HFFc6 (cell line): ENCODE results near the gene DIS3L. TPM values are rescaled to one million over a fixed set of nuclear protein-coding genes. Genes with fewer than 3 reads are reported as not detected.
"Not testable (repeated sequence)": the region's sequence is repeated elsewhere in the genome, so short reads cannot be mapped to it uniquely, and the experiment has no call there.

Source experiments
- DNase-seq: peaks from one replicate; pipeline ENCODE4 v3.0.0-alpha.2; 2018
- H3K27ac Mint-ChIP-seq: 2 replicates; pipeline ENCODE4 v1.8.0; 2020; ENCODE audit warnings: mild to moderate bottlenecking, mixed read lengths
- H3K27me3 Mint-ChIP-seq: 2 replicates; pipeline ENCODE4 v1.8.0; 2021; ENCODE audit warnings: mild to moderate bottlenecking, moderate library complexity, mixed read lengths; ENCODE audit not compliant: insufficient read depth
- H3K36me3 Mint-ChIP-seq: 2 replicates; pipeline ENCODE4 v1.8.0; 2021; ENCODE audit warnings: low read depth, mixed read lengths
- H3K4me1 Mint-ChIP-seq: 2 replicates; pipeline ENCODE4 v1.8.0; 2020; ENCODE audit warnings: low read depth, mixed read lengths
- H3K4me3 Mint-ChIP-seq: 2 replicates; pipeline ENCODE4 v1.8.0; 2020; ENCODE audit warnings: mild to moderate bottlenecking, moderate library complexity, mixed read lengths
- H3K9me3 Mint-ChIP-seq: 2 replicates; pipeline ENCODE4 v1.8.0; 2020; ENCODE audit warnings: mild to moderate bottlenecking, mixed read lengths
- total RNA-seq, 6 experiments: library from RNA; stranded (reverse); fragmentation: NEBNext Ultra II Directional; extraction: Animal tissue kit (Norgen Biotek cat#: 25700); gene quantifications; 2 replicates in 1 of 6; 3 replicates in 5 of 6; pipeline ENCODE4 v1.2.3, GENCODE V29; 2021
- TF ChIP-seq, protein P1 (sequence below): fragments of 200-600 bp; sonication (generic); IDR thresholded peaks from 2 replicates; pipeline ENCODE4 v1.5.0; 2021; ENCODE audit warnings: antibody characterized with exemption, mild to moderate bottlenecking

Gene DIS3L
- total RNA-seq, 6 experiments from 2014 or later = 10.6 to 14.9 (median 13.5) TPM

DNA sequence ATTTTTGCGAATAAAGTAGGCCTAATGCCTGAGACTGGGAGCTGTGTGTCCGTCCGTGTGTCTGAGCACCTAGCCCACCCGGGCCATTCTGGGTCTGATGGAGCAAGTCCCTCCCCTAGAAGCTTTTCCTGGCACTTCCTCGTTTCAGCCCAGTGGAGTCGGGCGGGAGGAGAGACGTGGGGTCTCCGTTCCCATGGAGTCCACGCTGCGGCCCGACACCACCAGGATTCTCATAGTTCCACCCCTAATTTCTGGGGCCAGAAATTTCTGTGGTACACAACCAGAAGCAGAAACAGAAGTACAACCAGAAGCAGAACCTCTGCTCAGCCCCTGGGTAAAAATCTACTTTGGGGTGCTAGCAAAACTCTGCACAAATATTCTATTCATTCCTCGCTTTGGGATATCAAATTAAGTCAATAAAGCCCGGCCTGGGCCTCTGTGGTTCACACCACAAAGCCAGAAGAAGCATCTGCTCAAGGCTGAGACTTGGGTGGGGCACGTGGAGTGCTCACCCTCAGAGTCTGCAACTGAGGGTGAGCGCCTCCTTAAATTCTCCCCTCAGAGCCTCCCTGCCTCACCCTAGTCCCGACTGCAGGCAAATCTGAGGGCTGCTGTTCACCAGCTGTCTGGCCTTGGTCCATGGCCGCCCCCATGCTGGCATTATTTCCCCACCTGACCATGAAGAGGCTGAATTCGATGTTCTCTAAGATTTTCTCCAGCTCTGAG, 38.3 kb upstream of the DIS3L start:
- H3K27ac Mint-ChIP-seq = no peak overlapping the region
- DNase-seq = no peak
- no peaks in the 10 kb centered on the region for H3K9me3 Mint-ChIP-seq
- TF ChIP-seq, protein P1, sequence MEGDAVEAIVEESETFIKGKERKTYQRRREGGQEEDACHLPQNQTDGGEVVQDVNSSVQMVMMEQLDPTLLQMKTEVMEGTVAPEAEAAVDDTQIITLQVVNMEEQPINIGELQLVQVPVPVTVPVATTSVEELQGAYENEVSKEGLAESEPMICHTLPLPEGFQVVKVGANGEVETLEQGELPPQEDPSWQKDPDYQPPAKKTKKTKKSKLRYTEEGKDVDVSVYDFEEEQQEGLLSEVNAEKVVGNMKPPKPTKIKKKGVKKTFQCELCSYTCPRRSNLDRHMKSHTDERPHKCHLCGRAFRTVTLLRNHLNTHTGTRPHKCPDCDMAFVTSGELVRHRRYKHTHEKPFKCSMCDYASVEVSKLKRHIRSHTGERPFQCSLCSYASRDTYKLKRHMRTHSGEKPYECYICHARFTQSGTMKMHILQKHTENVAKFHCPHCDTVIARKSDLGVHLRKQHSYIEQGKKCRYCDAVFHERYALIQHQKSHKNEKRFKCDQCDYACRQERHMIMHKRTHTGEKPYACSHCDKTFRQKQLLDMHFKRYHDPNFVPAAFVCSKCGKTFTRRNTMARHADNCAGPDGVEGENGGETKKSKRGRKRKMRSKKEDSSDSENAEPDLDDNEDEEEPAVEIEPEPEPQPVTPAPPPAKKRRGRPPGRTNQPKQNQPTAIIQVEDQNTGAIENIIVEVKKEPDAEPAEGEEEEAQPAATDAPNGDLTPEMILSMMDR = no peak
- peaks cover 54% of the 10 kb centered on the region for H3K27me3 Mint-ChIP-seq
- no peaks in the 10 kb centered on the region for H3K36me3 Mint-ChIP-seq
- H3K4me1 Mint-ChIP-seq = peaks cover 8% of the 10 kb centered on the region
- no peak overlapping the region for H3K4me3 Mint-ChIP-seq

DNA sequence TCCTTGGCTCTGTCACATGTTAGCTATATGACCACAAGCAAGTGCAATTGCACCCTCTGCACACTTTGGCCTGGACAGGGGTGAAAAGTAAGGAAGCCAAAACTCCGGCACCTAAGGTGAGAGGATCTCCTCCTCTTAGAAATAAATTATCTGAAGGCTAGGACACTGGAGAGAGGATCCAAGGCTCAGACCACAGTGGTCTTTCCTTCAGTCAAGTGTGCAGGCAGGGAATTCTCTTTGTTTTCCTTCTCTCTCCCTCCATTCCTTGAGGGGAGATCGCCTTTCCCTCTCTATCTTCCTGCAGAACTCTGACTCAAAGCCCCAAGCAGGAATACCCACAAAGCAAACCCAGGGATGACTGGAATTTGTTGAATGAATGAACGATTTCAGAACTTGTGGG, 36.7 kb upstream of the DIS3L start:
- H3K27ac Mint-ChIP-seq = no peak overlapping the region
- H3K4me3 Mint-ChIP-seq = no peak overlapping the region
- H3K27me3 Mint-ChIP-seq = peaks cover 49% of the 10 kb centered on the region
- TF ChIP-seq, protein P1 = no peak
- H3K9me3 Mint-ChIP-seq = no peaks in the 10 kb centered on the region
- H3K36me3 Mint-ChIP-seq = no peaks in the 10 kb centered on the region
- peaks cover 8% of the 10 kb centered on the region for H3K4me1 Mint-ChIP-seq
- no peak for DNase-seq

DNA sequence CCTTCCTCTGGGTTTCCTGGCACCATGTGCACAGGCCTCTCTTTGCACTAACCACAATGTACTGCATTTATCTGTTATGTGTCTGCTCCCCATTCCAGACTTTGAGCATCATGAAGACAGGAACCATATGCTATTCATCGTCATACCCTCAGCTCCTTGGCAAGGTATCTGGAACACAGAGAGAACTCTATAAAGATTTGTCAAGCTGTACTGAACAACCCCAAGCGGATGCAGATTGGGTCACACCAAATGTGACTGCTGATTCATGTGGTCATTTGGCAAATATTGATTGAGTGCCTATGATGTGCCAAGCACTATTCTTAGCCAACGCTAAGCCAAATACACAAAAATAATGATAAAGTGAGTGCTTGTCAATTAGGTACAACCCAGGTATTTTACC, 32.3 kb upstream of the DIS3L start:
- Mint-ChIP-seq H3K27me3 (peaks cover 44% of the 10 kb centered on the region), H3K27ac (no peak overlapping the region), H3K36me3 (peaks cover 8% of the 10 kb centered on the region; the same call in 1 of the 2 replicates), H3K4me3 (no peak overlapping the region), H3K4me1 (no peaks in the 10 kb centered on the region), H3K9me3 (peaks cover 10% of the 10 kb centered on the region)
- DNase-seq = no peak
- TF ChIP-seq, protein P1 = no peak

DNA sequence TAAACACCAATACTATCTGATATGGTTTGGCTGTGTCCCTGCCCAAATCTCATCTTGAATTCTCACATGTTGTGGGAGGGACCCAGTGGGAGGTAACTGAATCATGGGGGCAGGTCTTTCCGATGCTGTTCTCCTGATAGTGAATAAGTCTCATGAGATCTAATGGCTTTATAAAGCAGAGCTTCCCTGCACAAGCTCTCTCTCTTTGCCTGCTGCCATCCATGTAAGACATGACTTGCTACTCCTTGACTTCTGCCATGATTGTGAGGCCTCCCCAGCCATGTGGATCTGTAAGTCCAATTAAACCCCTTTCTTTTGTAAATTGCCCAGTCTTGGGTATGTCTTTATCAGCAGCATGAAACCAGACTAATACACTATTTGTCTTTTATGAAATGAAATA, 30.5 kb upstream of the DIS3L start:
- not testable (repeated sequence) for H3K4me1 Mint-ChIP-seq, H3K9me3 Mint-ChIP-seq, H3K36me3 Mint-ChIP-seq, H3K27ac Mint-ChIP-seq, DNase-seq, H3K4me3 Mint-ChIP-seq
- peaks cover 39% of the 10 kb centered on the region for H3K27me3 Mint-ChIP-seq

DNA sequence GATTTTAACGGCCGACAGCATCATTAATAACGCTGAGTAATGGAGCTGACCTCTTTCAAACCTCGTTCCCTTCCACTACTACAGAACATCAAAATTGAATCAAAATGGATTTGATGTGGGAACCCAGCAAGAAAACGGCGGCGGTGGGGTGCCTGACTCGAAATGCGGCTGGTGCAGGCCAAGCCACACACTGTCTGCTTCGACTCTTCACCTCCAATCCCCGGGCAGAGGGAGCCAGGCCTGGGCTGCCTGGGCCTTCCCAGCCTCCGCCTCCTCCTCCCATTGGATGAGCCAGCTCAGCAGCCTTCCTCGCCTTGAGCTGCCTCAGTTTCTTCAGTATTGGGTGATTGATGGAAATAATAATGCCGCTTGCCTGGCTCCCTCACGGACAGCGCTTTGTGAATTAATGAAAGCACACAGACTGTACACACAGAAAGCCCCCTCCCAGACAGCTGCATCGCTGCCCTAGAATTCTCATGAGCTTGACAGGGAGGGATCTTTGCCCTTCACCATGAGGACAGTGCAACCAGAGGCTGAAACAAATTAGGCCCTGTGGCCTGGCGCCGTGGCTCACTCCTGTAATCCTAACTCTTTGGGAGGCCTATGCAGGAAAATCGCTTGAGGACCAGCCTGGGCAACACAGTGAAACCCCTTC, 28.4 kb upstream of the DIS3L start:
- H3K27me3 Mint-ChIP-seq = peaks cover 38% of the 10 kb centered on the region
- no peak overlapping the region for H3K4me3 Mint-ChIP-seq
- peaks cover 8% of the 10 kb centered on the region; the same call in 1 of the 2 replicates for H3K36me3 Mint-ChIP-seq
- H3K27ac Mint-ChIP-seq = no peak overlapping the region
- TF ChIP-seq, protein P1 = no peak
- H3K9me3 Mint-ChIP-seq = peaks cover 10% of the 10 kb centered on the region
- DNase-seq = no peak
- peaks cover 11% of the 10 kb centered on the region for H3K4me1 Mint-ChIP-seq

DNA sequence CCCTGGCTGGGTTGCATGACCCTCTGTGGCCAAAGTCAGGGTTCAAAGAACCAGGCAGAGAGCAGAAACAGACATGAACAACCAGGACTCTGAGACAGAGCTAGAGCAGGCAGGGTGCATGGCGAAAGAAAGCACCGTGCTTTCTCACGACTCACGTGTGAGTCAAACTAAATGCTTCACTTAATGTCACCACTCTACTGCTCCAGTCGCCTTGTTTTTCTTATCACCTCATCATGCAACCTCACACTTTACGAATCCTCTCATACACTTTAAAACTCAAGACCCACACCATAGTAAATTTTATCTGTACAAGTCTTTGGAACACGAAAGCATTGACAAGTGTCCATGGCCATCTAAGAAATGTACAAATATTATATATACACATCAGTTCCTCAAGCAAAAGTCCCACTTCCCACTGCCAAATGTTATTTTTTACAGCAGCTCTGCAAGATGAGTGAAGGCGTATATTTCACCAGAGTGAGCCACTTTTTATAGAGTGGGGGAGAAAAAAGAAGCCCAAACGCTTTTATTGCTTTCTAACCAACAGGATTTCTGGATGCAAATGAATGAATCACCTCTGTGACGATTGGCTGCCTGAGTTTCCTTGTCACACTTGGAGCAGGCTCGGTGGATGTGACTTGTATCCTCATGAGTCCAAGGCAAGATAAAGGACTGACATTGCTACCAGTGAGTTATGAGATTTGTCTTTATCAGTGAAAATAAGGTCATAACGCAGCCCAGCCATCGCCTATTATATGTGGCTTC, 23.9 kb upstream of the DIS3L start:
- peaks cover 11% of the 10 kb centered on the region for H3K4me1 Mint-ChIP-seq
- TF ChIP-seq, protein P1 = no peak

More for the DNA sequence above, 23.9 kb upstream of the DIS3L start:
- Mint-ChIP-seq H3K27me3 (peaks cover 19% of the 10 kb centered on the region), H3K4me3 (no peak overlapping the region), H3K9me3 (no peaks in the 10 kb centered on the region), H3K27ac (no peak overlapping the region), H3K36me3 (no peaks in the 10 kb centered on the region)
- DNase-seq = peak; percentile 54
